ENCODE data around the gene PIGU. TPM values are rescaled to one million over a fixed set of nuclear protein-coding genes. Genes with fewer than 3 reads are reported as not detected.

Gene PIGU
- total and polyA plus RNA-seq, 2 of the 13 experiments (the other 11 are each of a cell fraction or from before 2014, with no cell fraction given) = 45.5 to 231 TPM

DNA sequence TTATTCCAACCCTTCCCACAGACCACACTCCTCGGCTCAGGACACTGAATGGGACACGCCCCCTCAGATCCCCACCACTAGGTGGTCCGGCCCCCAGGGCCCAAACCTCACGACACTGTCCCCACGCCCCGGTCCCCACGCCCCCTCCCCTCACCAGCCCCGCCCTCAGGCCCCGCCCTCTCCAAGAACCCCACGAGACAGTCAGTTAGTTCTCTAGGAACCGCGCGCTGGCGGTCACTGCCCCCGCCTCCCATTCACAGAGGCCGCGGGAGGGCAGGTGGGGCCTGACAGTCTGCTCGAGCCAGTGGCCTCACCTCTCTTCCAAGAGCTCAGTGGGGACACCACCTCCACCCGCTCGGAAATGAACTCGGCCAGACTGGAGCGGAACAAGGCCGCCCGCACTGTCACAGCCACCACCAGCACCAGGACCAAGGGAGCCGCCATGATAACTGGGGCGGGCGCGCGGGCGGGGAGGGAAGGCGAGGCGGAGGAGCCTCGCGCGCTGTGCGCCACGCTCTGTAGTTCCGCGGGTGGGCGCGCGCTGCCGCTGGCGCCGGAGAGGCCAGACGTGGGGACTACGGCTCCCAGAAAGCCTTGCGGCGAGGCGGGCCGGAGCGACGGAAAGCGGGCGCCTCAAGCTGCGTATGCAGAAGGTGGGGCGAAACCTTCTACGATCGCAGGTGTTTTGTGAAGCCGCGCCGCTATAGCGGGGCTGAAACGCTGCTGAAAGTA, at the start of gene PIGU (continued):
- TF ChIP-seq ZNF563 (CRISPR knock-in tag; IDR thresholded peaks at IDR 0.05) (peak; percentile 97), RORA (CRISPR knock-in tag; IDR thresholded peaks at IDR 0.05) (no peak), ADNP (CRISPR knock-in tag; IDR thresholded peaks at IDR 0.05) (no peak), DR1 (CRISPR knock-in tag; IDR thresholded peaks at IDR 0.05) (peak; percentile 71), FOXO1 (CRISPR knock-in tag; IDR thresholded peaks at IDR 0.05) (peak; percentile 73; the same call in 1 of the 2 replicates), ZNF3 (CRISPR knock-in tag; IDR thresholded peaks at IDR 0.05) (no peak), NONO (IDR thresholded peaks at IDR 0.05) (no peak), NONO (CRISPR knock-in tag; conservative IDR thresholded peaks at IDR 0.05) (peak; percentile 97), AGO2 (optimal IDR thresholded peaks at IDR 0.05; ENCODE audit: low read depth, low read length) (peak; percentile 90), JARID2 (CRISPR knock-in tag; IDR thresholded peaks at IDR 0.05; ENCODE audit: insufficient replicate concordance) (no peak), ZNF614 (CRISPR knock-in tag; IDR thresholded peaks at IDR 0.05; ENCODE audit: borderline replicate concordance) (peak; percentile 82; the same call in 1 of the 2 replicates), ZNF615 (CRISPR knock-in tag; IDR thresholded peaks at IDR 0.05; ENCODE audit: borderline replicate concordance) (peak; percentile 75; the same call in 1 of the 2 replicates), HDAC1 (CRISPR knock-in tag; IDR thresholded peaks at IDR 0.05) (peak; percentile 98), ZNF124 (CRISPR knock-in tag; IDR thresholded peaks at IDR 0.05) (0 out of 2 replicates have a peak, but pooled peaks have one; percentile 93), ZNF616 (CRISPR knock-in tag; IDR thresholded peaks at IDR 0.05; ENCODE audit: low read depth) (peak; percentile 65; the same call in 1 of the 2 replicates), RARG (CRISPR knock-in tag; IDR thresholded peaks at IDR 0.05; ENCODE audit: low read depth) (no peak)
- TF ChIP-seq, protein P1, sequence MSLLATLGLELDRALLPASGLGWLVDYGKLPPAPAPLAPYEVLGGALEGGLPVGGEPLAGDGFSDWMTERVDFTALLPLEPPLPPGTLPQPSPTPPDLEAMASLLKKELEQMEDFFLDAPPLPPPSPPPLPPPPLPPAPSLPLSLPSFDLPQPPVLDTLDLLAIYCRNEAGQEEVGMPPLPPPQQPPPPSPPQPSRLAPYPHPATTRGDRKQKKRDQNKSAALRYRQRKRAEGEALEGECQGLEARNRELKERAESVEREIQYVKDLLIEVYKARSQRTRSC (CRISPR knock-in tag; IDR thresholded peaks at IDR 0.05; ENCODE audit: low read depth) = no peak
- TF ChIP-seq, protein P2, sequence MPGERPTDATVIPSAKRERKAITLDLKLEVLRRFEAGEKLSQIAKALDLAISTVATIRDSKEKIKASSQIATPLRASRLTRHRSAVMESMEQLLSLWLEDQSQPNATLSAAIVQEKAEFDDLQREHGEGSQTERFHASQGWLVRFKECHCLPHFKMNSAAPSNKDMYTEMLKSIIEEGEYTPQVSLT (CRISPR knock-in tag; IDR thresholded peaks at IDR 0.05; ENCODE audit: borderline replicate concordance, low read depth) = no peak
- TF ChIP-seq, protein P3, sequence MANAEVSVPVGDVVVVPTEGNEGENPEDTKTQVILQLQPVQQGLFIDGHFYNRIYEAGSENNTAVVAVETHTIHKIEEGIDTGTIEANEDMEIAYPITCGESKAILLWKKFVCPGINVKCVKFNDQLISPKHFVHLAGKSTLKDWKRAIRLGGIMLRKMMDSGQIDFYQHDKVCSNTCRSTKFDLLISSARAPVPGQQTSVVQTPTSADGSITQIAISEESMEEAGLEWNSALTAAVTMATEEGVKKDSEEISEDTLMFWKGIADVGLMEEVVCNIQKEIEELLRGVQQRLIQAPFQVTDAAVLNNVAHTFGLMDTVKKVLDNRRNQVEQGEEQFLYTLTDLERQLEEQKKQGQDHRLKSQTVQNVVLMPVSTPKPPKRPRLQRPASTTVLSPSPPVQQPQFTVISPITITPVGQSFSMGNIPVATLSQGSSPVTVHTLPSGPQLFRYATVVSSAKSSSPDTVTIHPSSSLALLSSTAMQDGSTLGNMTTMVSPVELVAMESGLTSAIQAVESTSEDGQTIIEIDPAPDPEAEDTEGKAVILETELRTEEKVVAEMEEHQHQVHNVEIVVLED (CRISPR knock-in tag; IDR thresholded peaks at IDR 0.05; ENCODE audit: borderline replicate concordance) = peak; percentile 98
- TF ChIP-seq, protein P4, sequence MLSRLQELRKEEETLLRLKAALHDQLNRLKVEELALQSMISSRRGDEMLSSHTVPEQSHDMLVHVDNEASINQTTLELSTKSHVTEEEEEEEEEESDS (CRISPR knock-in tag; IDR thresholded peaks at IDR 0.05; ENCODE audit: borderline replicate concordance) = no peak
- TF ChIP-seq, protein P5, sequence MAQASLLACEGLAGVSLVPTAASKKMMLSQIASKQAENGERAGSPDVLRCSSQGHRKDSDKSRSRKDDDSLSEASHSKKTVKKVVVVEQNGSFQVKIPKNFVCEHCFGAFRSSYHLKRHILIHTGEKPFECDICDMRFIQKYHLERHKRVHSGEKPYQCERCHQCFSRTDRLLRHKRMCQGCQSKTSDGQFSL (CRISPR knock-in tag; IDR thresholded peaks at IDR 0.05) = no peak
- TF ChIP-seq, protein P6, sequence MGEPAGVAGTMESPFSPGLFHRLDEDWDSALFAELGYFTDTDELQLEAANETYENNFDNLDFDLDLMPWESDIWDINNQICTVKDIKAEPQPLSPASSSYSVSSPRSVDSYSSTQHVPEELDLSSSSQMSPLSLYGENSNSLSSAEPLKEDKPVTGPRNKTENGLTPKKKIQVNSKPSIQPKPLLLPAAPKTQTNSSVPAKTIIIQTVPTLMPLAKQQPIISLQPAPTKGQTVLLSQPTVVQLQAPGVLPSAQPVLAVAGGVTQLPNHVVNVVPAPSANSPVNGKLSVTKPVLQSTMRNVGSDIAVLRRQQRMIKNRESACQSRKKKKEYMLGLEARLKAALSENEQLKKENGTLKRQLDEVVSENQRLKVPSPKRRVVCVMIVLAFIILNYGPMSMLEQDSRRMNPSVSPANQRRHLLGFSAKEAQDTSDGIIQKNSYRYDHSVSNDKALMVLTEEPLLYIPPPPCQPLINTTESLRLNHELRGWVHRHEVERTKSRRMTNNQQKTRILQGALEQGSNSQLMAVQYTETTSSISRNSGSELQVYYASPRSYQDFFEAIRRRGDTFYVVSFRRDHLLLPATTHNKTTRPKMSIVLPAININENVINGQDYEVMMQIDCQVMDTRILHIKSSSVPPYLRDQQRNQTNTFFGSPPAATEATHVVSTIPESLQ (CRISPR knock-in tag; conservative IDR thresholded peaks at IDR 0.05) = no peak
